Urinary bladder (tissue), 4 donors: ENCODE measurements around the gene TAS2R60. TPM values are rescaled to one million over a fixed set of nuclear protein-coding genes. Genes with fewer than 3 reads are reported as not detected.
"Not testable (repeated sequence)": the region's sequence is repeated elsewhere in the genome, so short reads cannot be mapped to it uniquely, and the experiment has no call there.

Experiments used
- DNase-seq: peaks from one replicate; pipeline ENCODE4 v3.0.0-alpha.2; 2015; ENCODE audit errors: extremely low spot score
- H3K27ac ChIP-seq: one replicate; pipeline ENCODE4 v1.5.1; 2013; ENCODE audit warnings: low read depth, mild to moderate bottlenecking, moderate library complexity
- H3K36me3 ChIP-seq: one replicate; pipeline ENCODE4 v1.6.1; 2013; ENCODE audit warnings: mild to moderate bottlenecking, moderate library complexity; ENCODE audit not compliant: insufficient read depth
- H3K4me1 ChIP-seq: one replicate; pipeline ENCODE4 v1.6.1; 2013; ENCODE audit warnings: mild to moderate bottlenecking, moderate library complexity; ENCODE audit not compliant: insufficient read depth
- H3K4me3 ChIP-seq: one replicate; pipeline ENCODE4 v1.5.1; 2013; ENCODE audit warnings: low read depth, low read length
- WGBS: extraction: QIAGEN DNeasy Blood & Tissue Kit; methylation state at CpG from one replicate; pipeline ENCODE4 v1.1.7; 2013; 5-methylcytosine and 5-hydroxymethylcytosine counted together
- polyA plus RNA-seq: library from polyadenylated mRNA; stranded (reverse); fragments of 200-250 nt; gene quantifications from one replicate; pipeline ENCODE4 v1.2.3, GENCODE V29; 2013
- total RNA-seq: library from RNA; depleted of rRNA; stranded (reverse); fragments of >200 nt; gene quantifications from one replicate; pipeline ENCODE4 v1.2.3, GENCODE V29; 2014
- donor health status: healthy with polysubstance abuse.
- donor health status: healthy.

TAS2R60 gene
- total and polyA plus RNA-seq, 2 donors: 0.42 TPM; not detected in 1

GRCh38 chr7:143485500-143485899 lies 42.2 kb downstream of the TAS2R60 start:
- 68% methylated on average over 6 of the region's 6 CpGs for WGBS
- DNase-seq: no peak

GRCh38 chr7:143486266-143486665 lies 43.0 kb downstream of the TAS2R60 start:
- H3K36me3 ChIP-seq, H3K4me1 ChIP-seq, H3K4me3 ChIP-seq, DNase-seq, H3K27ac ChIP-seq: not testable (repeated sequence)
- WGBS: 88% methylated on average over 3 of the region's 3 CpGs

More at GRCh38 chr7:143485500-143485899, 42.2 kb downstream of the TAS2R60 start:
- H3K36me3 ChIP-seq: no peaks in the 10 kb centered on the region
- no peak overlapping the region for H3K27ac ChIP-seq
- no peak overlapping the region for H3K4me3 ChIP-seq
- no peaks in the 10 kb centered on the region for H3K4me1 ChIP-seq

- no peak overlapping the region for H3K4me3 ChIP-seq
- DNase-seq: no peak
- WGBS: 65% methylated on average over 2 of the region's 2 CpGs
- H3K36me3 ChIP-seq: no peaks in the 10 kb centered on the region
- H3K4me1 ChIP-seq: no peaks in the 10 kb centered on the region
- peak overlapping the region; percentile 92 for H3K27ac ChIP-seq
Measured at GRCh38 chr7:143487061-143487460, 43.8 kb downstream of the TAS2R60 start.

GRCh38 chr7:143487566-143487965 lies 44.3 kb downstream of the TAS2R60 start:
- no peaks in the 10 kb centered on the region for H3K4me1 ChIP-seq

GRCh38 chr7:143490717-143491306 lies 47.6 kb downstream of the TAS2R60 start:
- no peaks in the 10 kb centered on the region for H3K36me3 ChIP-seq
- H3K27ac ChIP-seq: no peak overlapping the region
- H3K4me3 ChIP-seq: no peak overlapping the region
- no peak for DNase-seq
- no peaks in the 10 kb centered on the region for H3K4me1 ChIP-seq
- 47% methylated on average over 1 of the region's 1 CpG for WGBS

More at GRCh38 chr7:143487566-143487965, 44.3 kb downstream of the TAS2R60 start:
- Histone ChIP-seq H3K27ac (no peak overlapping the region), H3K4me3 (no peak overlapping the region), H3K36me3 (no peaks in the 10 kb centered on the region)
- 38% methylated on average over 5 of the region's 5 CpGs for WGBS
- DNase-seq: no peak

- Histone ChIP-seq H3K36me3 (no peaks in the 10 kb centered on the region), H3K4me3 (no peak overlapping the region), H3K4me1 (no peaks in the 10 kb centered on the region), H3K27ac (no peak overlapping the region)
- DNase-seq: no peak
- 81% methylated on average over 2 of the region's 2 CpGs for WGBS
Measured at GRCh38 chr7:143492043-143492471, 48.8 kb downstream of the TAS2R60 start.

GRCh38 chr7:143492799-143493739 lies 49.8 kb downstream of the TAS2R60 start:
- H3K4me3 ChIP-seq: no peak overlapping the region
- 85% methylated on average over 6 of the region's 6 CpGs for WGBS
- no peak overlapping the region for H3K27ac ChIP-seq
- no peaks in the 10 kb centered on the region for H3K36me3 ChIP-seq
- no peak for DNase-seq
- H3K4me1 ChIP-seq: no peaks in the 10 kb centered on the region

GRCh38 chr7:143493751-143494150 lies 50.5 kb downstream of the TAS2R60 start:
- Histone ChIP-seq H3K4me1 (no peaks in the 10 kb centered on the region), H3K27ac (no peak overlapping the region), H3K4me3 (no peak overlapping the region), H3K36me3 (no peaks in the 10 kb centered on the region)
- WGBS: 93% methylated on average over 1 of the region's 1 CpG
- DNase-seq: no peak

Other genes starting within 250 kb of the TAS2R60 start
- gene TAS2R40, start 221.4 kb upstream of the TAS2R60 start, total RNA-seq: not detected
- gene TAS2R40, start 221.4 kb upstream of the TAS2R60 start, polyA plus RNA-seq: not detected
- 84.8 TPM for gene GSTK1, start 180.0 kb upstream of the TAS2R60 start, total RNA-seq
- 139 TPM for gene GSTK1, start 180.0 kb upstream of the TAS2R60 start, polyA plus RNA-seq
- gene TMEM139, start 158.5 kb upstream of the TAS2R60 start, total RNA-seq: 2.1 TPM
- gene TMEM139, start 158.5 kb upstream of the TAS2R60 start, polyA plus RNA-seq: 1.2 TPM
- 22.0 TPM for gene CASP2, start 155.1 kb upstream of the TAS2R60 start, total RNA-seq
- 7.5 TPM for gene CASP2, start 155.1 kb upstream of the TAS2R60 start, polyA plus RNA-seq
- 0.16 TPM for gene CLCN1, start 127.3 kb upstream of the TAS2R60 start, total RNA-seq
- gene CLCN1, start 127.3 kb upstream of the TAS2R60 start, polyA plus RNA-seq: 0.05 TPM
- gene FAM131B, start 80.7 kb upstream of the TAS2R60 start, total RNA-seq: 4.1 TPM
- 3.2 TPM for gene FAM131B, start 80.7 kb upstream of the TAS2R60 start, polyA plus RNA-seq
- 37.9 TPM for gene ZYX, start 62.1 kb upstream of the TAS2R60 start, total RNA-seq
- gene ZYX, start 62.1 kb upstream of the TAS2R60 start, polyA plus RNA-seq: 386 TPM
- 3.2 TPM for gene EPHA1, start 34.6 kb upstream of the TAS2R60 start, total RNA-seq
- 1.4 TPM for gene EPHA1, start 34.6 kb upstream of the TAS2R60 start, polyA plus RNA-seq
- not detected for gene TAS2R41, start 34.4 kb downstream of the TAS2R60 start, total RNA-seq
- not detected for gene TAS2R41, start 34.4 kb downstream of the TAS2R60 start, polyA plus RNA-seq
- gene CTAGE15, start 128.3 kb downstream of the TAS2R60 start, total RNA-seq: 3.5 TPM
- gene CTAGE15, start 128.3 kb downstream of the TAS2R60 start, polyA plus RNA-seq: 0.08 TPM
- 3.1 TPM for gene TCAF2, start 177.5 kb downstream of the TAS2R60 start, total RNA-seq
- 3.1 TPM for gene TCAF2, start 177.5 kb downstream of the TAS2R60 start, polyA plus RNA-seq